CD14-positive monocyte (primary cell): ENCODE results near the gene FHIP1B. TPM values are rescaled to one million over a fixed set of nuclear protein-coding genes. Genes with fewer than 3 reads are reported as not detected.
A peak's percentile ranks its signal among the peaks of the same experiment; 100 is the strongest.

ENCODE experiments used
- DNase-seq, 3 donors: peaks; one replicate each; pipeline ENCODE4 v3.0.0-alpha.2; 2011 to 2022
- H2AFZ ChIP-seq: 2 replicates; pipeline ENCODE4 v1.6.0; 2012; ENCODE audit warnings: mild to moderate bottlenecking, low read depth, low read length, inconsistent platforms; ENCODE audit not compliant: insufficient read depth, poor library complexity, severe bottlenecking
- H3K27ac ChIP-seq, 2 donors: 1 replicate in 1 of 2; 2 replicates in 1 of 2; pipeline ENCODE4 v1.5.1; 2012 to 2013; ENCODE audit warnings: low read length in 2 of 2, control low read depth in 1 of 2, inconsistent platforms in 1 of 2, low read depth in 1 of 2, mild to moderate bottlenecking in 1 of 2
- H3K27me3 ChIP-seq, 2 donors: one replicate each; pipeline versions ENCODE4 v1.6.0 to v1.6.1; 2011 to 2013; ENCODE audit warnings: low read length in 2 of 2; ENCODE audit not compliant: control insufficient read depth in 2 of 2, insufficient read depth in 2 of 2
- H3K36me3 ChIP-seq, 2 donors: replicated peaks in 1 of 2; 1 replicate in 1 of 2; 2 replicates in 1 of 2; pipeline versions ENCODE4 v1.5.1 to v1.6.1; 2012 to 2013; ENCODE audit warnings: low read length in 2 of 2, control low read depth in 1 of 2, inconsistent platforms in 1 of 2, mild to moderate bottlenecking in 1 of 2; ENCODE audit not compliant: insufficient read depth in 2 of 2, control insufficient read depth in 1 of 2
- H3K4me1 ChIP-seq, 2 donors: 1 replicate in 1 of 2; 2 replicates in 1 of 2; pipeline versions ENCODE4 v1.5.1 to v1.6.1; 2012 to 2013; ENCODE audit warnings: low read length in 2 of 2, control low read depth in 1 of 2, inconsistent platforms in 1 of 2, mild to moderate bottlenecking in 1 of 2, moderate library complexity in 1 of 2; ENCODE audit not compliant: insufficient read depth in 2 of 2, control insufficient read depth in 1 of 2
- H3K4me2 ChIP-seq: replicated peaks from 2 replicates; pipeline ENCODE3; 2012; ENCODE audit warnings: low read length, moderate library complexity, mild to moderate bottlenecking; ENCODE audit not compliant: poor library complexity, severe bottlenecking; ENCODE audit errors: extremely low read depth
- H3K4me3 ChIP-seq, 3 experiments: fragments of 200-600 bp in 1 of 3; sonication (generic) in 1 of 3; replicated peaks in 1 of 3; 1 replicate in 2 of 3; 2 replicates in 1 of 3; pipeline ENCODE4 v1.5.1; 2011 to 2013; ENCODE audit warnings: low read length in 3 of 3, mild to moderate bottlenecking in 3 of 3, control low read depth in 2 of 3, low read depth in 2 of 3, inconsistent platforms in 1 of 3, moderate library complexity in 1 of 3
- H3K79me2 ChIP-seq: 2 replicates; pipeline ENCODE4 v1.6.0; 2012; ENCODE audit warnings: mild to moderate bottlenecking, control low read depth, inconsistent platforms, low read length, moderate library complexity; ENCODE audit not compliant: insufficient read depth
- H3K9ac ChIP-seq: 2 replicates; pipeline ENCODE4 v1.6.0; 2017; ENCODE audit warnings: low read length, mild to moderate bottlenecking; ENCODE audit not compliant: insufficient read depth, poor library complexity, severe bottlenecking
- H3K9me3 ChIP-seq, 2 donors: replicated peaks in 1 of 2; 1 replicate in 1 of 2; 2 replicates in 1 of 2; pipeline versions ENCODE4 v1.5.1 to v1.6.1; 2012 to 2013; ENCODE audit warnings: low read length in 2 of 2, control low read depth in 1 of 2; ENCODE audit not compliant: control insufficient read depth in 1 of 2, insufficient read depth in 1 of 2
- H4K20me1 ChIP-seq: 2 replicates; pipeline ENCODE4 v1.6.0; 2012; ENCODE audit warnings: mild to moderate bottlenecking, low read length, control low read depth, moderate library complexity; ENCODE audit not compliant: insufficient read depth
- H3K27ac Mint-ChIP-seq, 7 donors: one replicate each; pipeline ENCODE4 v1.8.0; 2020; ENCODE audit warnings: mild to moderate bottlenecking in 7 of 7, mixed read lengths in 7 of 7, moderate library complexity in 6 of 7, inconsistent platforms in 2 of 7
- H3K27me3 Mint-ChIP-seq, 3 donors: one replicate each; pipeline ENCODE4 v1.8.0; 2021 to 2022; ENCODE audit warnings: low read depth in 3 of 3, mild to moderate bottlenecking in 3 of 3, mixed read lengths in 3 of 3, moderate library complexity in 3 of 3, inconsistent platforms in 1 of 3
- H3K36me3 Mint-ChIP-seq, 2 donors: one replicate each; pipeline ENCODE4 v1.8.0; 2020; ENCODE audit warnings: mixed read lengths in 2 of 2, inconsistent platforms in 1 of 2, mild to moderate bottlenecking in 1 of 2
- H3K4me1 Mint-ChIP-seq: one replicate; pipeline ENCODE4 v1.8.0; 2020; ENCODE audit warnings: mild to moderate bottlenecking, mixed read lengths
- H3K4me3 Mint-ChIP-seq, 2 donors: one replicate each; pipeline ENCODE4 v1.8.0; 2020; ENCODE audit warnings: mild to moderate bottlenecking in 2 of 2, mixed read lengths in 2 of 2, moderate library complexity in 1 of 2
- H3K9me3 Mint-ChIP-seq, 7 donors: one replicate each; pipeline ENCODE4 v1.8.0; 2020 to 2022; ENCODE audit warnings: mixed read lengths in 7 of 7, mild to moderate bottlenecking in 6 of 7, moderate library complexity in 6 of 7, inconsistent platforms in 2 of 7
- CTCF ChIP-seq: fragments of 200-600 bp; IDR thresholded peaks from one replicate; pipeline ENCODE4 v1.8.0; 2022; ENCODE audit warnings: antibody characterized with exemption, mild to moderate bottlenecking
- WGBS: methylation state at CpG from one replicate; pipeline ENCODE4 v1.1.5; 2013; ENCODE audit warnings: missing lambda C conversion rate; ENCODE audit not compliant: insufficient coverage; 5-methylcytosine and 5-hydroxymethylcytosine counted together
- intact Hi-C, 2 donors: fragments of 100-400 bp; cut with micrococcal nuclease; formaldehyde crosslinking; loops; one replicate each; pipeline versions ENCODE4 v1.15.0 to v1.15.1; 2023
- polyA plus RNA-seq, 3 donors: library from polyadenylated mRNA; depleted of rRNA in 1 of 3; unstranded in 2 of 3; stranded (reverse) in 1 of 3; fragments of 300-500 nt in 2 of 3; fragments of >200 nt in 1 of 3; fragmentation: Illumina TruSeq in 2 of 3; gene quantifications; 1 replicate in 2 of 3; 2 replicates in 1 of 3; pipeline ENCODE4 v1.2.3, GENCODE V29; 2012 to 2021

FHIP1B gene
- polyA plus RNA-seq, 3 donors: 14.2 to 64.1 (median 18.9) TPM

DNA sequence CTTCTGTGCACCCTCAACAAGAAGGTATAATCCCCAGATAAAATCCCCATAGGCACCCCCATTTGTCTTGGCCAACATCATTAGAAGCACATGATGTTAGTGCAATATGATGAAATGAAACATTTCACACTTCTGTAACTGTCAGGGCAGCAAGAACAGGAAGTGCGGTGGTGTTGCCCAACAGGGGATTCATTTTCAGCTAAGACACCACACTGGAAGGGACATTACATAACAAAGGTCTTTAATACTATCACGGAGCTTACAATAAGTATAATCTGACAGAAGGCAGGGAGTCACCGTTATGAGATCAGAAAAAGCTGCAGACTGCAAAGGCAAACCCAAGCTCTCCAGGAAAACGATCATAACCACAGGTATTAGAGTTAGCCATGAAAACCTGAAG, 33.5 kb downstream of the FHIP1B start:
- H3K36me3 Mint-ChIP-seq: peaks cover 38 to 61% of the 10 kb centered on the region in 2 donors
- peak overlapping the region; percentile 89 for H3K9ac ChIP-seq
- H2AFZ ChIP-seq: no peak overlapping the region
- H3K4me1 Mint-ChIP-seq: peaks cover 91% of the 10 kb centered on the region
- peaks cover 72 to 90% of the 10 kb centered on the region in 2 donors for H3K4me1 ChIP-seq
- H3K4me3 ChIP-seq: peak overlapping the region in 2 of 3 experiments; percentile 40 to 62
- peak overlapping the region; percentile 52 for H3K4me2 ChIP-seq
- H3K27ac ChIP-seq: peak overlapping the region; percentile 95 to 100
- H3K27me3 ChIP-seq: no peaks in the 10 kb centered on the region
- DNase-seq: peak; percentile 98 to 100 (median 99)
- H4K20me1 ChIP-seq: no peaks in the 10 kb centered on the region
- intact Hi-C loops: loop anchor here (2.0 to 5.0 kb wide), 2 partner anchors 34 to 74 kb away; partner anchors contain the start of gene FHIP1B (in 2 of the 2)
- 0% methylated on average over 2 of the region's 4 CpGs for WGBS
- H3K36me3 ChIP-seq: peaks cover 0 to 3% of the 10 kb centered on the region in 2 donors
- TF ChIP-seq CTCF: no peak
- H3K27me3 Mint-ChIP-seq: peaks cover 0 to 3% (median 1%) of the 10 kb centered on the region in 3 donors
- H3K9me3 ChIP-seq: no peaks in the 10 kb centered on the region
- H3K79me2 ChIP-seq: peaks cover 19% of the 10 kb centered on the region
- H3K9me3 Mint-ChIP-seq: peaks cover 0 to 6% (median 2%) of the 10 kb centered on the region in 7 donors
- peak overlapping the region; percentile 66 to 87 for H3K4me3 Mint-ChIP-seq
- peak overlapping the region; percentile 100 for H3K27ac Mint-ChIP-seq

GRCh38 chr11:6199174-6199810, 35.1 kb downstream of the FHIP1B start, which contains the start of gene OR52W1:
Gene OR52W1 (plus strand): TSS chr11:6199224. CDS start chr11:6199224, 0 bp downstream.
- Histone ChIP-seq H3K4me3 (no peak within 1 kb of the TSS), H3K9me3 (no peaks in the 10 kb centered on the region), H3K27me3 (no peaks in the 10 kb centered on the region), H4K20me1 (no peaks in the 10 kb centered on the region), H3K4me1 (peaks cover 57 to 77% of the 10 kb centered on the region in 2 donors), H3K79me2 (peaks cover 18% of the 10 kb centered on the region), H2AFZ (no peak within 1 kb of the TSS), H3K27ac (peak within 1 kb of the TSS; percentile 95 to 100), H3K4me2 (no peak within 1 kb of the TSS), H3K36me3 (no peaks in the 10 kb centered on the region), H3K9ac (no peak within 1 kb of the TSS)
- Mint-ChIP-seq H3K27me3 (peaks cover 0 to 3% (median 1%) of the 10 kb centered on the region in 3 donors), H3K27ac (peak within 1 kb of the TSS; percentile 100), H3K4me1 (peaks cover 79% of the 10 kb centered on the region), H3K36me3 (peaks cover 29 to 53% of the 10 kb centered on the region in 2 donors), H3K9me3 (peaks cover 0 to 7% (median 2%) of the 10 kb centered on the region in 7 donors), H3K4me3 (no peak within 1 kb of the TSS)
- no peak for DNase-seq
- intact Hi-C loops: loop anchor here in 1 of 2 donors (10.0 kb wide), 1 partner anchor 64 kb away; no protein-coding TSS in a partner anchor
- 96% methylated on average over 5 of the region's 5 CpGs for WGBS
- no peak for TF ChIP-seq CTCF
